GM20431 (cell line): ENCODE measurements around the gene ATE1.
"Not testable (repeated sequence)": the region's sequence is repeated elsewhere in the genome, so short reads cannot be mapped to it uniquely, and the experiment has no call there.

Source experiments
- in situ Hi-C: fragments of 300-500 bp; cut with MseI, MboI; formaldehyde crosslinking; loops from one replicate; pipeline ENCODE4 v1.15.0; 2020; ENCODE audit warnings: low sequenced_read_pairs; ENCODE audit not compliant: unreplicated experiment

Gene ATE1

DNA sequence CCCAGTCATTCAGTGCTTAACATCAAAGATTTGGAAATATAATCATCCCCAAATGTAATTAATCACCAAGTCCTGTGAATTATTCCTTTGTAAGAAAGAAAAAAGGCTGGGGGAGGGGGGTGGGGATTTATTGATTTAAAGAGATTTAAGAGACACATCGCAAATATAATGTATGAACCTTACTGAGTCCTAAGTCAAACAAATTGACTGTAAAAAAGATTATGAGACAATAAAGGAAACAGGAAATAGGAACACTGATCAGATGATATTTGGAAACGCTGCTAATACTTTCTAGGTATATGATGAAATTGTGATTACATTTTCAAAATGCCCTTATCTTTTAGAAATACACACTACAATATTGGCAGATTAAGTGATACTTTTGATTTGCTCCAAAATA is 92.5 kb downstream of the ATE1 start:
- in situ Hi-C loops = no loop called here

DNA sequence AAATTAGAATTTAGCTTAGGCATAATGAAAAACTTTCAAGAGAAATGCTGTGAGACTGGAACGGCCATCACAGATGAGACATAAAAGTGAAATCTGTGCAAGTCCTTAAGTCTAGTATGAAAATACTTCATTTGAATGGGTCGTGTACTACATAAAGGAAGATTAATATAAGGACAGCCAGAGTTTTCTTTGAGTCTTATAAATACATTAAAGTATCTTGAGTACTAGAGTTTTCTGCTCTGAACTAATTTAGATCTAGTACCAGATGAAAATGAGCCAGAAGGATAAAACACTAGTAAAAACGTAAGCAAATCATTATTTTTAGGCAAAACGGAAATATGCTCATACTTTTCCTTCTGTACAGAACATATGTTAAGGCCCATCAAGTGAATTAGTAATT is 93.1 kb downstream of the ATE1 start:
- in situ Hi-C loops = no loop called here

DNA sequence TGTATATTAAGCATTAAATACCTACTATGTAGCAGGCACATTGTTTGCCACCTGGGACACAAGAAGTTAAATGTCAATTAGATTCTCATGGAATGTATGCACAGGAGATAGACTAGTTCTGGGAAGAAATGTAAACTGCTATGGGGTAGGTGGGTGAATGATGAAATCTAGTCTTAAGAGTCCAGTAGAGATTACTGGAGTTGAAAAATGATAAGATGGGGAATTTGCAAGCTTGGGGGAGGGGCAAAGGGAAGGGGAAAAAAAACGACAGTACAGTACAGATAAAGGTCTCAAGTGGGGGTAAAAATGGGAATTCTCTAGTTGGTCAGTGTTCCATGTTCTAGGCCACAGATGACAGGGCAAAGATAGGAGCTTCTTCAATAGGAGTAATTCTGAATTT is 94.4 kb downstream of the ATE1 start:
- in situ Hi-C loops = no loop called here

DNA sequence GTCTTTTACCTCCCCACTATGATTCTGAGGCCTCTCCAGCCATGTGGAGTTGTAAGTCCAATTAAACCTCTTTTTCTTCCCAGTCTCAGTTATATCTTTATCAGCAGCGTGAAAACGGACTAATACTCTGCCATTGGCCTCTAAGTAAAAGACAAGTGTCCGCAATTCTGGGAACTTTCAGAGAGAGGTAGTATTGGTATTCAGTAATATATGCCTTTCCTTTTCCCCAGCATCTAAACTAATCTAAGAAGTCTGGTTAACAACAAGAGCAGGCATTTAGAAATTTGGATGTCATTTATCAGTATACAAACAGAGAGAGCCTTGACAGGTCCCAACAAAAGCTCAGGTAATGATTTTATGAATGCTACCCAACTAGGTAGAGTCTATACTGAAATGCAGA is 95.2 kb downstream of the ATE1 start:
- in situ Hi-C loops = no loop called here

DNA sequence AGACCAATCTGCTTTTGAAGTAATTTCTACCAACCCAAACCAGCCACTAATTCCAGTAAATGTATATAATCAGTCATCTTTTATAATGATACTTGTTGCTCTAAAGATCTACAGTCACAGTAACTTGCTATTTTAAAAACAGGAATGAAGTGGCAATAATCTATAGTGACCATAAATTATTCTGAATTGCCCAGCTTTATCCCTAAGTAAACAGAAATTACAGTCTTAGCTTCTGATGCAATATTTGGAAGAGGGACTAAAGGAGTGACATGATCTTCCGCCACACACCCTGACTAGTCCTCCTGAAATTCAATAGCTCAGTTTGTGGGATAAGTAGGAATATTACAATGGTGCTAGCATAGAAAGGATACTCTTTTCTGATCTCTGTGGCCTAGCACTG is 96.1 kb downstream of the ATE1 start:
- in situ Hi-C loops = no loop called here

DNA sequence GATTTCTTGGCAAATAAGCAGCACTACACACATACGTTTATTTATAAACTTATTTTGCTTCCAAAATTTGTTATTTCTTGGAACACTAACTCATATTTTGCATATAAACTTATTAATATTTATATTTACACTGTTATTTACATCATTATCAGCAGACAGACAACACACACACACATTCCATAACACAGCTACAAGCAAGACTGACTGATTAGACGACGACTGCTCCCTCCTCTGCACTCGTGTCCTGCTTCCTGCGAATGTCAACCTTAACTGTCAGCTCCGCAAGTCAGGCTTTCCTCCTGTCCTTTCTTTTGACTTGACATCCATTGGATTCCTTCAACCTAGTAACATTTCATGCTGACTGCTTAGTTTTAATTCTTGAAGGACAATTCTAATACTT is 96.6 kb downstream of the ATE1 start:
- in situ Hi-C loops = no loop called here

DNA sequence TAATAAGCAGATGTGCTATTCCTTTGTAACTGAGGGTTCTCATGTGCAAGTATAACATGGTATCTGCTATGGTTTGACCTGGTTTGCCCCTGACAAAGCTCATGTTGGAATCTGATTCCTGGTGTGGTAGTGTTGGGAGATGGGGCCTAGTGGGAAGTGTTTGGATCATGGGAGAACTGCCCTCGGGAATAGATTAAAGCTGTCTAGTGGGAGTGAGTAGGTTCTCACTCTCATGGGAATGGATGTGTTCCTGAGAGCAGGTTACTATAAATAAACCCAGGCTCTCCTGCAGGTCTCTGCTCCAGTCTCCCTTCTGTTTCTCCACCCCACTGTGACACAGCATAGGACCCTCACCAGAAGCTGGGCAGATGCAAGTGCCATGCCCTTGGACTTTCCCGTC is 97.7 kb downstream of the ATE1 start:
- in situ Hi-C loops = no loop called here

DNA sequence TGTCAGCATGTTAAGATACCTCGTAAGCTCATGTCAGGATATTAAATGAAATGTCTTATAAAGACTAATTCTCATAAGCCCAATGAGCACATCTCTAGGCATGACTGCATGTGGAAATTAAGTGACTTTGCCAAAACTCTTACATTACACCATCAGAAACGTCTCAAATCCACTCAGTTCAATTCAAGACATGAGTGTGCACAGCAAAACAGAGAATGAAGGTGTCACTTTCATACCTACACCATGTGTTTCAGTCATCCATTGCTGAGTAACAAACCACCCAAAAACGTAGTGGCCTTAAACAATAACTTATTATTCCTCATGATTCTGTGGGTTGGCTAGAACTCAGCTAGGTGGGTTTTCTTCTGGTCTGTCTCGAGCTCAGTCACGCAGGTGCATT is 99.8 kb downstream of the ATE1 start:
- in situ Hi-C loops = no loop called here

DNA sequence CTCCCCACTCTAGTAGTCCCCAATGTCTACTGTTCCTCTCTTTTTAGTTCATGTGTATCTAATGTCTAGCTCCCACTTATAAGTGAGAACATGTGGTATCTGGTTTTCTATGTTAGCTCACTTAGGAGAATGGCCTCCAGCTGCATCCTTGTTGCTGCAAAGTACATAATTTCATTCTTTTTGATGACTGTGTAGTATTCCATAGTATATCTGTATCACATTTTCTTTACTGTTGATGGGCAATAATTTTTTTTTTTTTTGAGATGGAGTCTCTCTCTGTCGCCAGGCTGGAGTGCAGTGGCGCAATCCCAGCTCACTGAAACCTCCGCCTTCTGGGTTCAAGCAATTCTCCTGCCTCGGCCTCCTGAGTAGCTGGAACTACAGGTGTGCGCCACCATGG is 101.1 kb downstream of the ATE1 start:
- in situ Hi-C loops = not testable (repeated sequence)

DNA sequence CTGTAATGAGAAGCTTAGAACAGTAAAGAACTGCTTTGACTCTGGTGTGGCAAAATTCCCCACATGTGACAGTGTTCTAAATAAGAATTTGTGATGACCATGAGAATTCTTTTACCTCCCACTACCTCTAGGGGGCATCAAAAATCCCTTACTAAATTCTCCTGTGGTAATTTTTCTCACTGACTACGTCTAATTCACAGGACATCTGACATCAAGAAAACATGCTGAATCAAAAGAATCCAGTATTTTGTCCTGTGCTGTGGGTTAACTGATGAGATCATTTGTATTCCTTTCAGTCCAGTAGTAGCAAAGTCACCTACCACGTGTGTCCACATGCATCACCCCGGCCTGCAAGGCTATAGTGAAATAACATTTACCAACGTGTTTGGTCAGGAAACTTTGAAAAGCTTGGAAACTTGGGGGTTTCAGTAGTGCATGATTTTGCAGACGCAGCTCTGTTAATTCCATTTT is 103.8 kb downstream of the ATE1 start:
- in situ Hi-C loops = no loop called here

DNA sequence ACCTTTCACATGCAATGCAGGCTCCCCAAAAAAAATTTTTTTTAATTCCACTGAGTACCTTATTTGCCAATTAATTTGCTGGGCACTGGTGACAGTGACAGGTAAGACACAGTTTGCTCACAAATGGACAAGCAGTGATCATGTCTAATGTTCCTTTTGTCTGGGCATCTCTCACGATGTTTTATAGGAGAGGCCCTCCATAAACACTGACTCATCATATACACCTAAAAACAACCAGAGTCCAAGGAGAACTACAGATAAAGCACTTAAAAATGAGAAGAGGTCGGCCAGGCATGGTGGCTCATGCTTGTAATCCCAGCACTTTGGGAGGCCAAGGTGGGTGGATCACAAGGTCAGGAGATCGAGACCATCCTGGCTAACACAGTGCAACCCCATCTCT is 105.1 kb downstream of the ATE1 start:
- in situ Hi-C loops = no loop called here

DNA sequence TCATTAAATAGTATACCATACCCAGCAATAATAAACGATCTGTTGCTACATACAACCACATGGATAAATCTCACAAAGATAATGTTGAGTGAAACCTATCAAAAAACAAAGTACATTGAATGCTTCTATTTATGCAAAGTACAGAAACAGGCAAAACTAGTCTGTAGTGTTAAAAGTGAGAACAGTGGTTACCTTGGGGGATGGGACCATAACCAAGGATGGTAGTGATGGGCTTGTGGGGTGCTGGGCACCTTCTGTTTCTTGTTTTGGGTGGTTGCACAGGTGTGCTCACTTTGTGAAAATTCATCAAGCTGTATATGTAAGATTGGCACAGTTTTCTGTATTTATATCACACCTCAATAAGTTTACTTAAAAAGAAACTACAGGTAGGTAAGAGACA is 105.7 kb downstream of the ATE1 start:
- in situ Hi-C loops = no loop called here

DNA sequence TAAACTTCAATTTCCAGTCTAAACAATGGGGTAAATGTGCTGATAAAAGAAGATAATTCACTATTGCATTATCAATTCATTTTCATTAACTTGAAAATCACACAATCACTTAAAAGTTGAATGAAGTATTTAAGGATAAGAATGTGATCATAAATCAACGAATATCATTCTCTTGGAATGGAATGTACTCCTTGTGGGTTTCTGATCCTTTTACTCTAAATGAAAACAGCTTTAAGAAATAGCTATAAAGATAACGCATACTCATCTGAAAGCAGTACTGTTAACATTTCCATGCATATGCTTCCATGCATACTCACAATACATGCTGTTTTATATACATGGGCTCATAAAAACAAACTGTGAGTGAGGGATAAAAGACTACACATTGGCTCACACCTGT is 108.8 kb downstream of the ATE1 start:
- in situ Hi-C loops = no loop called here

DNA sequence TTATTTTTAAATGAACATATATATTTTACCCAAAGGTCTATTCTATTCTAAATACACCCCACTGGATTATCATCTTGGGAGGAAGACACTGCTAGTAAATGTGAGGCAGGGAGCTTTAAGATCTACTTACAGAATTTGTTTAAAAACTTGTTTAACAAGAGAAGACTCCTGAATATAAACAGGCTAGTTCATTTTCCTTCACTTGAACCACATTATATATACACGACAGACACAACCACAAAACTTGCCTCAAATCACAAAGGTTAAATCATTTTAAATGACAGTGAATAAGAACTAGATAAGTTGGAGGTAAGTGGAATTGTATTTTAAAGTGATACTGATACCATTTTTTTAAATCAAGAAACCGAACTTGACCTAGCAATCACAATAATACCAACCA is 109.2 kb downstream of the ATE1 start:
- in situ Hi-C loops = no loop called here

DNA sequence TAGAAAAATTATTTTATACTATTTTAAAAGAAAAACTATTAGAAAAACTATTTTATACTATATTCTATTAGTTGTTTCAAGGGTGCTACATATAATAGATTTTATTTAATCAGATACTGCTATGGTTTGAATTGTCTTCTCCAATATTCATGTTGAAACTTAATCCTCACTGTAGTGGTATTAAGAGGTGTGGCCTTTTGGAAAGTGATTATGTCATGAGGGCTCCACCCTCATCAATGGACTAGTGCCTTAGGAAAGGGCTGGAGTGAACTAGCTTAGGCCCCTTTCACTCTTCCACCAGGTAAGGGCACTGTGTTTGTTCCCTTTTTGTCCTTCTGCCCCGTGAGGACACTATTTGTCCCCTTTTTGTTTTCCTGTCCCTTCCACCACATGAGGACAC is 111.6 kb downstream of the ATE1 start:
- in situ Hi-C loops = no loop called here

DNA sequence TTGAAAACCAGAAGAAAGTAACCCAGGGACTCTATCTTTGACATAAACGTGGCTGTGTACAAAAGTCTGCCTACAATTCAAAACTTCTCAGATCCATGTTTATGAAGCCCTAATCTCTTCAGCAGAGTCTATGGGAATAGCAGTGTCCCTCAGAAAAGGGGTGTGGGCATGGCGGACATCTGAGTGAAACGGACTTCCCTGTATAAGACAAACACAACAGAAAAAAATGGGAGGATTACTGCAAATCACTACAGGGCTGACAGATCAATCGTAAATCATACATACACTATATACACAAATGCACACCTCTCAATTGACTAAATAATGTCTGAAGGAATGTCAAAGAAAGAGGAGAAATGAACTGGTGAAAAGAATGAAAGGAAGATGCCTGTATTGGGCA is 114.0 kb downstream of the ATE1 start:
- in situ Hi-C loops = no loop called here

DNA sequence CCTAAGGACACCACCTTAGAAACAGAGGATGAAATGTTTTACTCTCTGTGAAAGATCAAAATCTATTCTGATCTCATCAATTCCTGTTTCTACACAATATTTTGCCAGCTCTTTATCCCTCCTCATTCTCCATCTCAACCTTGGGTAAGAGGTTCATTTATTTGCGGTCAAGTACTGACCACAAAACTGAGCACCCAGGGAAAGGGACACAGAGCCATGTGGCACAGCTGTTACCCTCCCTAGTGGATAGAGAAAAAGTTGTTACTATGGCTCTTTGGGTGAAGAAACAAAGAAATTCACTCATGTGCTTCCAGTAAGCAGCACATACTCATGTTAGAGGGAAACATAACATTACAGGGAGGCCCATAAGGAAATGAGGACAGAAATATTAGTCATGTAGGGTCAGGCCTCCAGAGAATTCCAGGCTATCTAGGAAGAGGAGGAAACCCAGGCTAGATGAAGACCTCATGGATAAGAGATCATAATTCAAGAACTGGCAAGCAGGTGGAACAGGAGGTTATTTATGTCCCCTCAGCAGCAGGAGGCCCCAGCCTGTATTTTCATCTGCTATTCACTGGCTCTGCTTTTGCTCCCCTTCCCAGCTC is 114.5 kb downstream of the ATE1 start:
- in situ Hi-C loops = no loop called here

DNA sequence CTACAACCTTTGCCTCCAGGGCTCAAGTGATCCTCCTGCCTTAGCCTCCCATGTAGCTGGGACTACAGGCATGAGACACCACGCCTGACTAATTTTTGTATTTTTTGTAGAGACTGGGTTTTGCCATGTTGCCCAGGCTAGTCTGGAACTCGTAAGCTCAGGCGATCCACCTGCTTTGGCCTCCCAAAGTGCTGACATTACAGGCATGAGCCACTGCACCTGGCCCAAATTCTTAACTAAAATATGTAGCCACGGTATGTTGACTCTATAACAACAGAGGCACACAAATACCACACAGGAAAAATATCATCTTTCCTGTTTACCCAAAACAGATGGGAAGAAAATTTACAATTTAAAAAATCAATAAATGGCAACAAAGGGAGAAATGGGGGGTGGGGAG is 115.8 kb downstream of the ATE1 start:
- in situ Hi-C loops = no loop called here

DNA sequence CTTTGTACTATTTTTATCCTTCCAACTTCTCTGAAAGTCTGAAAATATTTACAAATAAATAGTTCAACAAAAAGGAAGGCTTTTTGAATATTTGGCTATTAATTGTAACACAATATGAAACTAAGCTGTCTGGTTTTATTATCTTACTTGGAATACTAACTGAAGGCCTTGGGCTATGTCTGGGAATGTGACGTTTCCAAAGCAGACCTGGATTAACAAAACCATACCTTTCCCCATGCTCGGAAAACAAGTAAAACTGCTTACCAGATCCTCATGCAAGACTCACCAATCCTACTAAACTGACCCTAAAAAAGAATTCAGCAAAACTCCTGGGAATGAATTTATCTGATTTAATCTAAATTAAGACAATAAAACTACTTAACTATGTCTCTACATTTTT is 116.4 kb downstream of the ATE1 start:
- in situ Hi-C loops = no loop called here

DNA sequence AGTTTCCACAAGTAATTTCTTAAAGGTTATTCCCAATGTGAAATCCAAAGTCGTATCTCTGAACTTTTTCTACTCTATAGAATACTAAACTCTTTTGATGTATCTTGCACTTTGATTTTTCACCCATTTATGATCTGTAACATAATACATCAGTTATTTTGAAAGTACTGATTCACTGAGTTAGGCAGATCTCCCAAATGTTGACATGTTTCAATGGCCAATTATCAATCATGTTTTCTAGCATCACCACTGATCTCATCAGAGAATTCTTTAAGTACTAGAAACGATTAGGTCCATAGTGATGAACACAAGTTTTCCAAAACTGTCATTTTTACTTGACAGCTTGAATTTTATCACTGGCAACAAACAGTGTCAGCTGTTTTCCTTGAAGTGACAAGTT is 119.0 kb downstream of the ATE1 start:
- in situ Hi-C loops = no loop called here

DNA sequence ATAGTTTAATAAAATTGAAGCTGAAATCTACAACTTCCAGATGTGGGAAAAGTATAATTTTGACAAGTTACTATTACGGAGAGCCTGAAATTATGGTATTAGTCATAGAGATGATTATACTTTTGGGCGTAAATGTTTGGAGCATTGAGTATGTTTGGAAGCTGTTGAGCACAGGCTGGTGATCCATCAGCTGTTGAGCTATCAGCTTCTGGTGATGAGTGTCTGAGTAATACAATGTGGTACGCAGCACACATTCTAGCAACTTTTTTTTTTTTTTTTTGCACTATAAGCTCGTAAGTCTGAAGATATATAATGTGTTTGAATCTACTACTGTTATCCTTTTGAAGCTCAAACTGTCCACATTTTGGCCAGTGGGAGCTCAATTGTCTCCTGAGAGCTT is 123.4 kb downstream of the ATE1 start:
- in situ Hi-C loops = no loop called here

DNA sequence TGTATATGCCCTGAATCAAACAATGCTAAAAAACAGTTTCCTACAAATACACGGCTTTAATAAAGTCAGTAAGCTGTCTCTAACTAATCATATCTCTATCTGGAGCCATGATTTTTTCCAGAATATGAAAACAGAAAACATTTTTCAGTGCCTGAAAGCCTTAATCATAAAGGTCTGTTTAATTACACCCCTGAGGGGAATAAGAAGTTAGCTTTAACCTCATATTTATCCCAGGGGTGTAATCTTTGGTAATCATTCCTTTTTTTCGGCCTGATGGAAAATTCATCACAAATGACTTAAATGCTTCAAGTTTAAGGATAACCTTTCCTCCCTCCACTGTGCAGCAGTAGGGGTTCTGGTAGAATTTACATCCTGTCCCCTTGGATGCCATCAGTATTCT is 124.2 kb downstream of the ATE1 start:
- in situ Hi-C loops = no loop called here

DNA sequence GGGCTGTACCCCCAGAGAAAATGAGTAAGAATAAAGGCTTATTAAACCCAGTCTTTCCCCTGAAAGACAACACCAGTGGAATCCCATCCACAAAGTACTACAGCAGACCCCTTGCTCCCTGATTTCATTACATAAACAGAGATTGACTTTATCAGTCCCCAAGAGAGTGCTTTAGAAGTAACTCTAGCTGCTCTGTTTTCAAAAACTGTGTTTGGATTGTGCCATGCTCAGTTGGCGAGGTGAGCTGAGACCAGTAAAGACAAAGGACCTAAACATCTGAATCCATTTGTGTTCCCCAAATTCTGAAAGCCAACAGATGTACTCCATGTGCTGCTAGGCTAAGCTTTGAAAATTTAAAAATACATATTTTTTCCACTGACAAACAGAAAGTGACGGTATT is 127.0 kb downstream of the ATE1 start:
- in situ Hi-C loops = no loop called here
